ENCODE data around the gene GPX8.

GPX8 gene

GRCh38 chr5:55159763-55160492 lies at the start of gene GPX8:
GPX8 (plus strand) TSS chr5:55160171; CDS start chr5:55160193, 22 bp downstream.
- peak; percentile 72 for DNase-seq (ENCODE audit: low spot score)
- FAIRE-seq: peak; percentile 50

GRCh38 chr5:55110217-55110616 lies 49.8 kb upstream of the GPX8 start:
- DNase-seq (ENCODE audit: low spot score) (no peak), FAIRE-seq (no peak)

GRCh38 chr5:55113327-55113726 lies 46.6 kb upstream of the GPX8 start:
- FAIRE-seq: no peak
- no peak for DNase-seq (ENCODE audit: low spot score)

- FAIRE-seq (no peak), DNase-seq (ENCODE audit: low spot score) (no peak)
Observed at GRCh38 chr5:55114061-55114460, 45.9 kb upstream of the GPX8 start.

GRCh38 chr5:55123365-55123764 lies 36.6 kb upstream of the GPX8 start:
- DNase-seq (ENCODE audit: low spot score) (no peak), FAIRE-seq (no peak)

GRCh38 chr5:55134053-55134722 lies 25.8 kb upstream of the GPX8 start:
- FAIRE-seq (no peak), DNase-seq (ENCODE audit: low spot score) (no peak)

GRCh38 chr5:55136521-55136920 lies 23.4 kb upstream of the GPX8 start:
- DNase-seq (ENCODE audit: low spot score) (no peak), FAIRE-seq (no peak)

GRCh38 chr5:55140908-55141665 lies 18.9 kb upstream of the GPX8 start:
- DNase-seq (ENCODE audit: low spot score): no peak

GRCh38 chr5:55141945-55142690 lies 17.9 kb upstream of the GPX8 start:
- no peak for DNase-seq (ENCODE audit: low spot score)
- FAIRE-seq: no peak

More at GRCh38 chr5:55140908-55141665, 18.9 kb upstream of the GPX8 start:
- FAIRE-seq: no peak

- FAIRE-seq: no peak
- DNase-seq (ENCODE audit: low spot score): no peak
Observed at GRCh38 chr5:55143624-55144023, 16.3 kb upstream of the GPX8 start.

GRCh38 chr5:55146080-55146479 lies 13.9 kb upstream of the GPX8 start:
- FAIRE-seq: no peak

GRCh38 chr5:55146543-55147151 lies 13.3 kb upstream of the GPX8 start:
- no peak for FAIRE-seq
- peak; percentile 85 for DNase-seq (ENCODE audit: low spot score)

More at GRCh38 chr5:55146080-55146479, 13.9 kb upstream of the GPX8 start:
- no peak for DNase-seq (ENCODE audit: low spot score)

- DNase-seq (ENCODE audit: low spot score): no peak
- FAIRE-seq: no peak
Observed at GRCh38 chr5:55149308-55149795, 10.6 kb upstream of the GPX8 start.

GRCh38 chr5:55151923-55152842 lies 7.8 kb upstream of the GPX8 start:
- FAIRE-seq (no peak), DNase-seq (ENCODE audit: low spot score) (no peak)

- DNase-seq (ENCODE audit: low spot score): peak; percentile 34
- FAIRE-seq: no peak
Observed at GRCh38 chr5:55154873-55155272, 5.1 kb upstream of the GPX8 start.

- DNase-seq (ENCODE audit: low spot score) (peak; percentile 82), FAIRE-seq (no peak)
Observed at GRCh38 chr5:55160493-55161209, 680 bp downstream of the GPX8 start.

GRCh38 chr5:55162666-55163065 lies 2.7 kb downstream of the GPX8 start:
- FAIRE-seq (no peak), DNase-seq (ENCODE audit: low spot score) (no peak)

GRCh38 chr5:55171471-55171870 lies 11.5 kb downstream of the GPX8 start:
- DNase-seq (ENCODE audit: low spot score): no peak
- FAIRE-seq: no peak

Data from urothelium cell line (cell line).